GM12874 (cell line): ENCODE measurements around the gene HSF4.

ENCODE experiments used
- TF ChIP-seq, protein P1 (sequence below): IDR thresholded peaks from 2 replicates; pipeline ENCODE4 v1.5.1; 2011; ENCODE audit warnings: low read depth, mild to moderate bottlenecking, control low read depth, low read length, moderate library complexity; ENCODE audit not compliant: insufficient read depth

HSF4 gene

DNA sequence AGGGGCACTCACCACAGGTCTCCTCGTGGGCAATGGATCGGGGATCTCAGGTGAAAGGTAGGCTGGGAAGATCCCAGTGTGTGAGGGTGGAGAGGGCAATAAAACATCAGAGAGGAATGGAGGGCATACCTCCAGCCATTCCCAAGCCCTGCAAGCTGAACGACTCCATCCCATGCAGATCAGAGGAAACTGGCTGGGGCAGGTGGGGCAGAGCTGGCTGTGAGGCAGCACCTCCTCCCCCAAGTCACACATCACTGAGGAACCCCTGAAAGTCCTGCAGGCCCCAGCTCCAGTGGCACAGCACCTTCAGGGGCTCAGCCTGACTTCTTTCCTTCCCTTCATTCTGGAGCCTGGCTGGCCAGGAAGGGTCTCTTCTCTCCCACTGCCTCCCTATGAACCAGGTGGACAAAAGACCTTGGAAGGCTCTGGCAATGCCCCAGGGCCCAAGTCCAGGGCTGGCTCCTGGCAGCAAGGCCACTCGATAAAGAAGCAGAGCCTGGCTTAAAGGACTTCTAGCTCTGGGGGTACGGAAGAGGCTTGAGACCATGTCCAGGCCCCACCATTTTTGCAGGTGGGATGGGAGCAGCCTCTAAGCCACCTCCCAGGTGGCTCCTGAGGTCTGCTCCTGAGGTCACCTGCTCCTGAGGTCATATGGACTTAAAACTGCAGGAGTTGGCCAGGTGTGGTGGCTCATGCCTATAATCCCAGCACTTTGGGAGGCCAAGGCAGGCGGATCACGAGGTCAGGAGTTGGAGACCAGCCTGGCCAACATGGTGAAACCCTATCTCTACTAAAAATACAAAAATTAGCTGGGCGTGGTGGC, 48.9 kb downstream of the HSF4 start:
- TF ChIP-seq, protein P1, sequence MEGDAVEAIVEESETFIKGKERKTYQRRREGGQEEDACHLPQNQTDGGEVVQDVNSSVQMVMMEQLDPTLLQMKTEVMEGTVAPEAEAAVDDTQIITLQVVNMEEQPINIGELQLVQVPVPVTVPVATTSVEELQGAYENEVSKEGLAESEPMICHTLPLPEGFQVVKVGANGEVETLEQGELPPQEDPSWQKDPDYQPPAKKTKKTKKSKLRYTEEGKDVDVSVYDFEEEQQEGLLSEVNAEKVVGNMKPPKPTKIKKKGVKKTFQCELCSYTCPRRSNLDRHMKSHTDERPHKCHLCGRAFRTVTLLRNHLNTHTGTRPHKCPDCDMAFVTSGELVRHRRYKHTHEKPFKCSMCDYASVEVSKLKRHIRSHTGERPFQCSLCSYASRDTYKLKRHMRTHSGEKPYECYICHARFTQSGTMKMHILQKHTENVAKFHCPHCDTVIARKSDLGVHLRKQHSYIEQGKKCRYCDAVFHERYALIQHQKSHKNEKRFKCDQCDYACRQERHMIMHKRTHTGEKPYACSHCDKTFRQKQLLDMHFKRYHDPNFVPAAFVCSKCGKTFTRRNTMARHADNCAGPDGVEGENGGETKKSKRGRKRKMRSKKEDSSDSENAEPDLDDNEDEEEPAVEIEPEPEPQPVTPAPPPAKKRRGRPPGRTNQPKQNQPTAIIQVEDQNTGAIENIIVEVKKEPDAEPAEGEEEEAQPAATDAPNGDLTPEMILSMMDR = no peak

DNA sequence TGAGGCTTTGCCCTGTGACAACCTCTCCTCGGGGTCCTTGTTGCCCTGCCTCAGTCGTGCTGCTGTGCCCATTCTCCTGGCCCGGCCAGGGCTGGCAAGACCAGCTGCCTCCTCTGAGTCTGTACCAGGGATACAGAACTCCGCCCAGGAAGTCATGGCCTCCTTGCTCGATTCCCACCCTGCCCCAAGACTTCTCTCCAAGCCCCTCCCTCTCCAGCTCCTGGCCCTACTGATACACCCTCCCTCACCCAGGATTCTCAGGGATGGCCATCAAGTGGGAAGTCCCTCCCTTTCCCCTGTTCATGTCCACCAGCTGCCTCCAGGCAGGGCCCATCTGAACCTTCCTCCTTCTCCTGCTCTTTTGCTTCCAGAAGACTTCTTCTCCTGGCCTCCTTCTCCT, 51.2 kb downstream of the HSF4 start:
- TF ChIP-seq, protein P1 = no peak

DNA sequence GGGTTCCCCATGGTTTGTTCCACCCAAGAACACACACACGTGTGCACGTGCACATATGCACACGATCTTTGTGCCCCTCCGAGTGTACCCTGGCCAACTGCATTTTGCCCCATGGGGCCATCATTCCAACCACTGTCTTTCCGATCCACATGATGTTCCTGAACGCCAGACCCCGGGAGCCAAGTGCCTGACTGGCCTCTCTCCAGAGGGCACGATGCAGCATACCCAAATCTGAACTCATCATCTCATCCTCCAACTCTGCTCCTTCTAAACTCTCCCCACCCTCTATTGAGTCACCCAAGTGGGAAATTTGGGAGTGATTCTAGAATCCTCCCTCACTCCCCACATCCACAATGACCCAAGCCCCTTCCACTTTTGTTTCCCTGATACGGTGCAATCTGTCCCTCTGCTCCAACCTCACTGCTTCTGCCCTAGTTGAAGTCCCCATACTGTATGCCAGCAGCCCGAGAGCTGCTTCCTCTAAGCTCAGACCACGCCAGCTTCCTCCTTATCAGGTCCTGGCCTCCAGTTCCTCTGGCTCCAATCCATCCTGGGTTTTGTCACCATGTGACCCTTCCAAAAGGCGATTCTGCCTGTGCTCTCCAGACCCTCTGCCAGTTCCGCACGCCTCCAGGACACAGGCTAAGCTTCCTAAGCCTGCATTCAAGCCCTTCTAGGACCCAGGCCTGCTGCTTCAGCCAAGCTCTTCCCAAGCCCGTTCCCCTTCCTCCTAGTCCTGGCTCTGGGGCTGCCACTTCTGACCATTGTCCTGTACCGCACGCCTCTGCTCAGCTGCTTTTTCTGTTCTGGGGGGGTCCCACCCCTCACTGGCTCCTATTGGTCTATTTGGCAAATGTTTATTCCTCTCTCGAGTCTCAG, 52.3 kb downstream of the HSF4 start:
- TF ChIP-seq, protein P1 = no peak
